ENCODE results near the gene RCN1. TPM values are rescaled to one million over a fixed set of nuclear protein-coding genes. Genes with fewer than 3 reads are reported as not detected.
"Not testable (repeated sequence)": the region's sequence is repeated elsewhere in the genome, so short reads cannot be mapped to it uniquely, and the experiment has no call there.

Gene RCN1
- total RNA-seq, 2 donors from 2014 or later = 23.6 to 30.7 TPM

DNA sequence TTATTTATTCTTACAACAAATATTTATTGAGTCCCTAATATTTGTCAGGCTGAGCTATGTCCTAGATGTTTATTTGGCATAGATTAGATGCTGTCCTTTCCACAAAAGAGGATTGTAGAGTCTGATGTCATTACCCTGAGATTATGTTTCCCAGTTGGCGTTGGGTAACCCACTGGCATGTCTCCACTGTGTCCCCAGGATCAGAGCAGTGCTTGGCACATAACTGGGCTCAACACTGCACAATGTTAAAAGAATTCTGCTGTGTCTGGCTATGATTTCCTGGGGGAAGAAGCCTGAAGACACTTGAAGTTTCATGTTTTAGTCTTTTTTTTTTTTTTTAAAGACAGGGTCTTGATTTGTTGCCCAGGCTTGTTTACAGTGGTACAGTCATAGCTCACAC is 4.0 kb downstream of the RCN1 start:
- no peak overlapping the region for H3K27ac ChIP-seq
- TF ChIP-seq POLR2A (IDR thresholded peaks at IDR 0.05) = no peak
- TF ChIP-seq, protein P1, sequence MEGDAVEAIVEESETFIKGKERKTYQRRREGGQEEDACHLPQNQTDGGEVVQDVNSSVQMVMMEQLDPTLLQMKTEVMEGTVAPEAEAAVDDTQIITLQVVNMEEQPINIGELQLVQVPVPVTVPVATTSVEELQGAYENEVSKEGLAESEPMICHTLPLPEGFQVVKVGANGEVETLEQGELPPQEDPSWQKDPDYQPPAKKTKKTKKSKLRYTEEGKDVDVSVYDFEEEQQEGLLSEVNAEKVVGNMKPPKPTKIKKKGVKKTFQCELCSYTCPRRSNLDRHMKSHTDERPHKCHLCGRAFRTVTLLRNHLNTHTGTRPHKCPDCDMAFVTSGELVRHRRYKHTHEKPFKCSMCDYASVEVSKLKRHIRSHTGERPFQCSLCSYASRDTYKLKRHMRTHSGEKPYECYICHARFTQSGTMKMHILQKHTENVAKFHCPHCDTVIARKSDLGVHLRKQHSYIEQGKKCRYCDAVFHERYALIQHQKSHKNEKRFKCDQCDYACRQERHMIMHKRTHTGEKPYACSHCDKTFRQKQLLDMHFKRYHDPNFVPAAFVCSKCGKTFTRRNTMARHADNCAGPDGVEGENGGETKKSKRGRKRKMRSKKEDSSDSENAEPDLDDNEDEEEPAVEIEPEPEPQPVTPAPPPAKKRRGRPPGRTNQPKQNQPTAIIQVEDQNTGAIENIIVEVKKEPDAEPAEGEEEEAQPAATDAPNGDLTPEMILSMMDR (IDR thresholded peaks at IDR 0.05) = no peak
- 65 to 70% methylated on average over 1 of the region's 1 CpG for WGBS, 2 donors

DNA sequence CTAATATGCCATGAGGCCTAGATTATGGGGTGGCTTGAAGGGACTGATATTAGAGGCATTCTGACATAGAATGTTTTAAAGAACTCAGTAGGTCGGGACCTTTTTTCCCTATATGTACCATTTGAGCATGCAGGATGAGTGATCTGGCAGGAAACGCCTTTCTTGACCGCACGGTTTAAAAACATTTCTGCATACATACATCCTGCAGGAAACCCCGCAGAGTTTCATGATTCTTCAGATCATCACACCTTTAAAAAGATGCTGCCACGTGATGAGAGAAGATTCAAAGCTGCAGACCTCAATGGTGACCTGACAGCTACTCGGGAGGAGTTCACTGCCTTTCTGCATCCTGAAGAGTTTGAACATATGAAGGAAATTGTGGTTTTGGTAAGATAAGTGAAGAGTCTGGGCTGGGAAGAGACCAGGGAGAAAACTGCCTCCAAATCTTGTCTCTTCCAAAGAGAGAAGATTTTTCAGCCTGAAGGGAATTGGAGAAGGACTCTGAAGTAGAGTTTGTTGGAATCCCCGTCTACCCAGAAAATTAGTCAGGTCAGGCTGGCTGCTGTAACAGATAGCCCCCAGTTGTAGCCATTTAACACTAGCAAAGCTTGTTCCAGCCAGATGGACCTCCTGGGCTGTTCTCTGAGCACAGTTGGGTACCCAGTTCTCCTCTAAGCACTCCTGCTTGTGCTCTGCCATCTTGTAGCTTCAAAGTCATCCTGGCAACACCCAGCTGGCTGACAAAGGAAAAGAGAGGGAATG is 7.4 kb downstream of the RCN1 start:
- ATAC-seq (no peak), DNase-seq (no peak)
- no peak for TF ChIP-seq POLR2A (IDR thresholded peaks at IDR 0.05)
- TF ChIP-seq, protein P1 (IDR thresholded peaks at IDR 0.05) = no peak
- Histone ChIP-seq H3K36me3 (replicated peaks in 1 of 2; ENCODE audit: insufficient read depth in 1 of 2, low read depth in 2 of 2) (no peaks in the 10 kb centered on the region), H3K27me3 (no peaks in the 10 kb centered on the region), H3K4me1 (peaks cover 4% of the 10 kb centered on the region), H3K27ac (no peak overlapping the region), H3K4me3 (no peak overlapping the region), H3K9me3 (no peaks in the 10 kb centered on the region)
- intact Hi-C loops (cut with DNase I) = no loop called here
- WGBS, 2 donors = 96 to 99% methylated on average over 8 of the region's 8 CpGs

More for the DNA sequence above, 4.0 kb downstream of the RCN1 start:
- no peak overlapping the region for H3K4me3 ChIP-seq
- H3K27me3 ChIP-seq = no peaks in the 10 kb centered on the region
- ATAC-seq = no peak
- intact Hi-C loops (cut with DNase I) = no loop called here
- H3K9me3 ChIP-seq = no peaks in the 10 kb centered on the region
- DNase-seq = no peak
- peaks cover 12% of the 10 kb centered on the region for H3K4me1 ChIP-seq
- H3K36me3 ChIP-seq (replicated peaks in 1 of 2; ENCODE audit: insufficient read depth in 1 of 2, low read depth in 2 of 2) = no peaks in the 10 kb centered on the region

DNA sequence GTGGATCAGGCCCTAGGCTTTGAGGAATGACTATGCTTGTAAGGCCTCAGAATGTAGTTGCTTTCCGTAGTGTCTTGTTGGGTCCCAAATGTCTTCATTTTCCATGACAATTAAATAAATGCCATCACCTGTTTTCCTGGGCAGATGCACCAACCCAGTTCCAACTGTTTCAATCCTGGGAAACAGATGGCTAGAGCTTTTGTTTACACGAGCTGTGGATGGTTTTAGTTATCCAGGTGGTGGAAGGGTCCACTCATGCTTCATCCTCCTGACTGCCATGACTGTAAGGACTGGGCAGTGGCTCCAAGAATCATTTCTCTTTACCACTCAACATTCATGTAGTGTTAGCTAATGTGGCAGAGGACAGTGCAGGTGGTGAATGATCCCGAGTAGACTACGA is 8.6 kb downstream of the RCN1 start:
- intact Hi-C loops (cut with DNase I) = no loop called here
- ATAC-seq = no peak
- no peaks in the 10 kb centered on the region for H3K9me3 ChIP-seq
- no peak overlapping the region for H3K4me3 ChIP-seq
- 89 to 91% methylated on average over 4 of the region's 4 CpGs for WGBS, 2 donors
- H3K27ac ChIP-seq = no peak overlapping the region
- peaks cover 4% of the 10 kb centered on the region for H3K4me1 ChIP-seq
- DNase-seq = no peak
- TF ChIP-seq, protein P1 (IDR thresholded peaks at IDR 0.05) = no peak
- TF ChIP-seq POLR2A (IDR thresholded peaks at IDR 0.05) = no peak
- no peaks in the 10 kb centered on the region for H3K27me3 ChIP-seq
- H3K36me3 ChIP-seq (replicated peaks in 1 of 2; ENCODE audit: insufficient read depth in 1 of 2, low read depth in 2 of 2) = no peaks in the 10 kb centered on the region

DNA sequence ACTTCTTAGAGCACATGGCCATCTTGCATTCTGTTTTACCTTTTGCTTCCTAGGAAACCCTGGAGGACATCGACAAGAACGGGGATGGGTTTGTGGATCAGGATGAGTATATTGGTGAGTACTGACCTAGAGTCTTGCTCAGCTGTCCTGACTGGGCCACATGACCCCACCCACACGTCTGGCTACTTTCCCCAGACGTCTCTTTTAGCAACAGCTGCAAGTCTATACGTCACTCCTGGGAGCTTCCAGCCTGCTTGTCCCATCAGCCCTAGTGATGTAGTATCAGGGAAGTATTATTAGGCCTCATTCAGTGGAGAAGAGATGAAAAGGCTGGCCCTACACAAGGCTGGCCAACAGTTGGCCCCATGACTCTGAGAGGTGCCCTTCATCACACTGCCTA is 9.6 kb downstream of the RCN1 start:
- Histone ChIP-seq H3K4me3 (no peak overlapping the region), H3K27ac (no peak overlapping the region), H3K9me3 (no peaks in the 10 kb centered on the region), H3K4me1 (peaks cover 4% of the 10 kb centered on the region), H3K27me3 (no peaks in the 10 kb centered on the region), H3K36me3 (replicated peaks in 1 of 2; ENCODE audit: insufficient read depth in 1 of 2, low read depth in 2 of 2) (no peaks in the 10 kb centered on the region)
- 64 to 75% methylated on average over 5 of the region's 5 CpGs for WGBS, 2 donors
- no peak for TF ChIP-seq POLR2A (IDR thresholded peaks at IDR 0.05)
- TF ChIP-seq, protein P1 (IDR thresholded peaks at IDR 0.05) = no peak
- DNase-seq (no peak), ATAC-seq (no peak)
- intact Hi-C loops (cut with DNase I) = no loop called here

DNA sequence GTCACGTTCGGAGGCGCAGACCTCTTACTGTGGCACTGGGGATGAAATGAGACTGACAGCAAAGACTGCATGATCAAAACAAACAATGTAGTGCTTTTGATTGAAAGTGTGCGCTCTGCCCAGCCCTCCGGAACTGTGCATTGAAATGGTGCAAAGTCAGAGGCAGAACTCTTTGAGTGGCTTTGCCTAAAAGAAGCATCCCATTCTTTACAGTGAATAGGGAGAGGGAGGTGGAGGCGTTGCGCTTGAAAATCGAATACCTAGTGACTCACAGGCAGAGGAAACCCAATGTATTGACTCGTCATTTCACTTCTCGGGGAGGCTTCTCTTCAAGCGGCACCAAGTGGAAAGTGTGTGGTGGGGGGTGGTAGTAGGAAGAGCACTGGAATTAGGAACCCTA is 10.9 kb downstream of the RCN1 start:
- no peaks in the 10 kb centered on the region for H3K27me3 ChIP-seq
- peaks cover 4% of the 10 kb centered on the region for H3K4me1 ChIP-seq
- intact Hi-C loops (cut with DNase I) = no loop called here
- H3K9me3 ChIP-seq = no peaks in the 10 kb centered on the region
- H3K36me3 ChIP-seq (replicated peaks in 1 of 2; ENCODE audit: insufficient read depth in 1 of 2, low read depth in 2 of 2) = no peaks in the 10 kb centered on the region
- H3K27ac ChIP-seq = no peak overlapping the region
- TF ChIP-seq, protein P1 (IDR thresholded peaks at IDR 0.05) = no peak
- no peak for TF ChIP-seq POLR2A (IDR thresholded peaks at IDR 0.05)
- no peak for DNase-seq
- H3K4me3 ChIP-seq = no peak overlapping the region
- 88 to 90% methylated on average over 11 of the region's 11 CpGs for WGBS, 2 donors
- ATAC-seq = no peak

DNA sequence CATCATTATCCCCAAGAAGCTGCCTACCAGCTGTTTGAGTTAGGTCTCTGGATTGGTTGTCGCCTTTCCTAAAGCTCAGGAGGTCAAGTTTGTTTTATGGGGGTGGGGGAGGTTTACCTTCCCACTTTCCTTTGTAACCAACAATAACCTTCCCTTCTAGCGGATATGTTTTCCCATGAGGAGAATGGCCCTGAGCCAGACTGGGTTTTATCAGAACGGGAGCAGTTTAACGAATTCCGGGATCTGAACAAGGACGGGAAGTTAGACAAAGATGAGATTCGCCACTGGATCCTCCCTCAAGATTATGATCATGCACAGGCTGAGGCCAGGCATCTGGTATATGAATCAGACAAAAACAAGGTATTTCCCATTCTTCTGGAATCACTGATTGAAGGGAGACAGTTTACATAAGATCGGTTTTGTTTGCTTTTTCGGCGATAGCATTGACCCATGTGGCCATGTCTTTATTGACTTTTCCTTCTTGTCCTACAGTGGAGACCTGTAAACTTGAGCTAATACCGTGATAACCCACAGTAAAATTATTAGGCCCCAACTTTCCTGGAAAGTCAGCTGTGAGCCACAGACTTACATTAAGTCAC is 12.3 kb downstream of the RCN1 start:
- H3K27me3 ChIP-seq; H3K4me3 ChIP-seq; H3K9me3 ChIP-seq; H3K4me1 ChIP-seq; H3K27ac ChIP-seq; H3K36me3 ChIP-seq (replicated peaks in 1 of 2; ENCODE audit: insufficient read depth in 1 of 2, low read depth in 2 of 2); intact Hi-C loops (cut with DNase I): not testable (repeated sequence)
- WGBS, 2 donors = 35 to 46% methylated on average over 11 of the region's 11 CpGs
- peak in 1 of 4 donors; percentile 13 for DNase-seq
- ATAC-seq = peak; percentile 68

Data from body of pancreas (tissue), 4 donors.